Epidermal melanocyte (primary cell): ENCODE results near the gene ORM2.

Experiments used
- DNase-seq: peaks from one replicate; pipeline ENCODE4 v3.0.0; 2011; ENCODE audit warnings: low spot score; ENCODE audit not compliant: insufficient read length

ORM2 gene

GRCh38 chr9:114348261-114348905, 18.7 kb downstream of the ORM2 start:
- DNase-seq, result peak; percentile 12

GRCh38 chr9:114348906-114349482, 19.3 kb downstream of the ORM2 start:
- peak; percentile 82 for DNase-seq

- no peak for DNase-seq
Observed at GRCh38 chr9:114349713-114350480, 20.2 kb downstream of the ORM2 start.

- no peak for DNase-seq
Observed at GRCh38 chr9:114350636-114351401, 21.1 kb downstream of the ORM2 start.

- DNase-seq, result no peak
Observed at GRCh38 chr9:114351932-114352331, 22.3 kb downstream of the ORM2 start.

GRCh38 chr9:114355821-114356220, 26.2 kb downstream of the ORM2 start:
- no peak for DNase-seq

- no peak for DNase-seq
Observed at GRCh38 chr9:114356792-114357191, 27.1 kb downstream of the ORM2 start.

GRCh38 chr9:114357360-114357759, 27.7 kb downstream of the ORM2 start:
- no peak for DNase-seq

- no peak for DNase-seq
Observed at GRCh38 chr9:114357911-114358328, 28.3 kb downstream of the ORM2 start.

- no peak for DNase-seq
Observed at GRCh38 chr9:114359801-114360200, 30.1 kb downstream of the ORM2 start.

GRCh38 chr9:114361542-114361941, 31.9 kb downstream of the ORM2 start:
- DNase-seq, result no peak

GRCh38 chr9:114362394-114362793, 32.7 kb downstream of the ORM2 start:
- DNase-seq, result no peak

GRCh38 chr9:114363424-114363823, 33.8 kb downstream of the ORM2 start:
- no peak for DNase-seq

GRCh38 chr9:114364134-114365041, 34.7 kb downstream of the ORM2 start:
- DNase-seq, result no peak

- no peak for DNase-seq
Observed at GRCh38 chr9:114365194-114365593, 35.5 kb downstream of the ORM2 start.

- DNase-seq, result peak; percentile 74
Observed at GRCh38 chr9:114366334-114367128, 36.9 kb downstream of the ORM2 start.

- DNase-seq, result no peak
Observed at GRCh38 chr9:114367366-114367765, 37.7 kb downstream of the ORM2 start.

- DNase-seq, result no peak
Observed at GRCh38 chr9:114367772-114368569, 38.3 kb downstream of the ORM2 start.
